Transverse colon (tissue), 4 donors: Measurements from ENCODE around the gene TNFRSF17. TPM values are rescaled to one million over a fixed set of nuclear protein-coding genes. Genes with fewer than 3 reads are reported as not detected.
"Not testable (repeated sequence)": the region's sequence is repeated elsewhere in the genome, so short reads cannot be mapped to it uniquely, and the experiment has no call there.

Experiments
- DNase-seq: peaks from one replicate; pipeline ENCODE4 v3.0.0-alpha.2; 2019
- H3K27ac ChIP-seq, 4 donors: fragments of 200-600 bp; sonication (generic); 2 replicates each; pipeline ENCODE4 v1.5.1; 2016 to 2018; ENCODE audit warnings: inconsistent platforms in 4 of 4
- H3K27me3 ChIP-seq: fragments of 200-600 bp; sonication (generic); 2 replicates; pipeline ENCODE4 v1.5.1; 2017; ENCODE audit warnings: inconsistent platforms
- H3K36me3 ChIP-seq, 4 donors: fragments of 200-600 bp; sonication (generic); 2 replicates each; pipeline ENCODE4 v1.5.1; 2017 to 2019; ENCODE audit warnings: inconsistent platforms in 4 of 4
- H3K4me1 ChIP-seq, 4 donors: fragments of 200-600 bp; sonication (generic); 2 replicates each; pipeline ENCODE4 v1.5.1; 2017 to 2020; ENCODE audit warnings: inconsistent platforms in 4 of 4
- H3K4me3 ChIP-seq, 4 donors: fragments of 200-600 bp; sonication (generic); 1 replicate in 1 of 4; 2 replicates in 3 of 4; pipeline versions ENCODE4 v1.5.1 to v1.6.1; 2017 to 2019; ENCODE audit warnings: inconsistent platforms in 4 of 4
- H3K9me3 ChIP-seq, 2 donors: fragments of 200-600 bp; sonication (generic); 2 replicates each; pipeline ENCODE4 v1.5.1; 2017 to 2019; ENCODE audit warnings: inconsistent platforms in 2 of 2
- CTCF ChIP-seq, 5 experiments: fragments of 200-600 bp in 3 of 5; fragments of 450-650 bp in 2 of 5; sonication (generic) in 3 of 5; IDR thresholded peaks; 1 replicate in 2 of 5; 2 replicates in 3 of 5; pipeline ENCODE4 v1.5.1; 2016 to 2017; ENCODE audit warnings: antibody characterized with exemption in 5 of 5, inconsistent platforms in 3 of 5, mild to moderate bottlenecking in 2 of 5, moderate library complexity in 1 of 5
- EP300 ChIP-seq: sonication (generic); formaldehyde crosslinking; IDR thresholded peaks from one replicate; pipeline ENCODE4 v1.6.1; 2017; ENCODE audit warnings: antibody characterized with exemption, low read depth
- POLR2A ChIP-seq: fragments of 450-650 bp; IDR thresholded peaks from one replicate; pipeline ENCODE4 v1.6.1; 2016; ENCODE audit warnings: antibody characterized with exemption, mild to moderate bottlenecking, moderate library complexity
- POLR2AphosphoS5 ChIP-seq, 3 donors: sonication (generic); formaldehyde crosslinking; IDR thresholded peaks; one replicate each; pipeline ENCODE4 v1.6.1; 2016; ENCODE audit warnings: antibody characterized with exemption in 3 of 3
- WGBS, 2 donors: methylation state at CpG; one replicate each; pipeline ENCODE4 v1.1.5; 2018; ENCODE audit warnings: low coverage in 1 of 2; 5-methylcytosine and 5-hydroxymethylcytosine counted together
- in situ Hi-C, 4 donors: fragments of 200-750 bp; cut with MboI; loops; one replicate each; pipeline versions ENCODE4 v1.15.0 to v1.15.1; 2017; ENCODE audit warnings: low sequenced_read_pairs in 3 of 4, low pct_ligation_motif_present in 1 of 4, low pct_unique_long_range_greater_than_20kb in 1 of 4
- intact Hi-C: fragments of 100-400 bp; cut with DNase I; formaldehyde crosslinking; loops from one replicate; pipeline ENCODE4 v1.15.1; 2023; ENCODE audit warnings: low total_unique reads
- total RNA-seq, 4 donors: library from RNA; depleted of rRNA; stranded (reverse); fragments of >200 nt; gene quantifications; one replicate each; pipeline ENCODE4 v1.1.0, GENCODE V29; 2016

Gene TNFRSF17
- total RNA-seq, 4 donors from 2014 or later = 1.2 to 6.0 TPM; not detected in 2

- Histone ChIP-seq H3K4me1 (no peaks in the 10 kb centered on the region), H3K27me3 (no peaks in the 10 kb centered on the region), H3K36me3 (no peaks in the 10 kb centered on the region), H3K9me3 (no peaks in the 10 kb centered on the region), H3K4me3 (no peak overlapping the region), H3K27ac (no peak overlapping the region)
- TF ChIP-seq POLR2AphosphoS5 (IDR thresholded peaks at IDR 0.05) = no peak
- TF ChIP-seq CTCF (IDR thresholded peaks at IDR 0.05) = no peak
- TF ChIP-seq POLR2A = no peak
- no peak for TF ChIP-seq EP300
- in situ Hi-C loops (no loop called here), intact Hi-C loops (no loop called here)
- WGBS, 2 donors = 73 to 80% methylated on average over 3 of the region's 3 CpGs
- DNase-seq = no peak
These were observed 18.6 kb upstream of the TNFRSF17 start for GRCh38 chr16:11946433-11946832.

- no peaks in the 10 kb centered on the region for H3K9me3 ChIP-seq
- no peak overlapping the region for H3K4me3 ChIP-seq
- intact Hi-C loops = no loop called here
- H3K4me1 ChIP-seq = no peaks in the 10 kb centered on the region
- no peak overlapping the region for H3K27ac ChIP-seq
- TF ChIP-seq POLR2AphosphoS5 (IDR thresholded peaks at IDR 0.05) (no peak), POLR2A (no peak), EP300 (no peak), CTCF (IDR thresholded peaks at IDR 0.05) (no peak)
- in situ Hi-C loops = no loop called here
- DNase-seq = no peak
- no peaks in the 10 kb centered on the region for H3K27me3 ChIP-seq
- no peaks in the 10 kb centered on the region for H3K36me3 ChIP-seq
- 72 to 93% methylated on average over 5 of the region's 5 CpGs for WGBS, 2 donors
These were observed 16.2 kb upstream of the TNFRSF17 start for GRCh38 chr16:11948819-11949218.

GRCh38 chr16:11949527-11949926 lies 15.5 kb upstream of the TNFRSF17 start:
- DNase-seq = peak; percentile 23
- intact Hi-C loops = no loop called here
- H3K27ac ChIP-seq = no peak overlapping the region
- H3K36me3 ChIP-seq = no peaks in the 10 kb centered on the region
- no peaks in the 10 kb centered on the region for H3K4me1 ChIP-seq
- H3K27me3 ChIP-seq = no peaks in the 10 kb centered on the region
- H3K4me3 ChIP-seq = no peak overlapping the region
- TF ChIP-seq CTCF (IDR thresholded peaks at IDR 0.05) (peak in 4 of 5 experiments; percentile 12 to 24 (median 17)), EP300 (no peak), POLR2A (no peak)
- in situ Hi-C loops = no loop called here
- no peaks in the 10 kb centered on the region for H3K9me3 ChIP-seq
- 27% methylated on average over 4 of the region's 4 CpGs; no CpG with 5 or more reads in 1 of the 2 donors for WGBS, 2 donors

- TF ChIP-seq POLR2AphosphoS5 (IDR thresholded peaks at IDR 0.05) = no peak
- no peak for TF ChIP-seq POLR2A
- DNase-seq = no peak
- WGBS, 2 donors = 90% methylated on average over 5 of the region's 5 CpGs; no CpG with 5 or more reads in 1 of the 2 donors
- H3K9me3 ChIP-seq = no peaks in the 10 kb centered on the region
- in situ Hi-C loops = loop anchor here in 2 of 4 donors (25.0 kb wide), 1 partner anchor 112 kb away; no protein-coding TSS in a partner anchor
- H3K4me1 ChIP-seq = no peaks in the 10 kb centered on the region
- no peak overlapping the region for H3K4me3 ChIP-seq
- no peaks in the 10 kb centered on the region for H3K27me3 ChIP-seq
- no peak overlapping the region for H3K27ac ChIP-seq
- no peaks in the 10 kb centered on the region for H3K36me3 ChIP-seq
- intact Hi-C loops = no loop called here
These were observed 14.6 kb upstream of the TNFRSF17 start for GRCh38 chr16:11950388-11950787.

GRCh38 chr16:11953576-11953975 lies 11.4 kb upstream of the TNFRSF17 start:
- H3K4me1 ChIP-seq, H3K27ac ChIP-seq, H3K4me3 ChIP-seq, H3K27me3 ChIP-seq, H3K9me3 ChIP-seq, H3K36me3 ChIP-seq, intact Hi-C loops, DNase-seq: not testable (repeated sequence)
- in situ Hi-C loops = loop anchor here in 2 of 4 donors (25.0 kb wide), 1 partner anchor 109 kb away; no protein-coding TSS in a partner anchor
- 76 to 80% methylated on average over 5 to 8 of the region's 8 CpGs for WGBS, 2 donors
